Measurements from ENCODE around the gene PSTPIP2.

GRCh38 chr18:46113751-46114150 lies 41.7 kb upstream of the PSTPIP2 start:
- TF ChIP-seq EZH2 (IDR thresholded peaks at IDR 0.05; ENCODE audit: borderline replicate concordance, insufficient read depth, low read depth, low read length, poor library complexity, severe bottlenecking) (no peak), CTCF (IDR thresholded peaks at IDR 0.05) (no peak)

All from B cell (primary cell).